BE2C (cell line): ENCODE data around the gene CRTC2.

ENCODE experiments used
- DNase-seq: peaks from one replicate; pipeline ENCODE4 v3.0.0-alpha.2; 2020
- H3K27me3 ChIP-seq: fragments of 250-450 bp; sonication (Bioruptor Pico); 2 replicates; pipeline ENCODE4 v1.5.1; 2020; ENCODE audit warnings: mild to moderate bottlenecking
- H3K36me3 ChIP-seq: fragments of 250-450 bp; sonication (Bioruptor Pico); 2 replicates; pipeline ENCODE4 v1.5.1; 2020; ENCODE audit warnings: mild to moderate bottlenecking
- H3K4me1 ChIP-seq: fragments of 250-450 bp; sonication (Bioruptor Pico); 2 replicates; pipeline ENCODE4 v1.5.1; 2020
- H3K4me3 ChIP-seq: 2 replicates; pipeline ENCODE4 v1.5.1; 2011; ENCODE audit warnings: low read depth, low read length
- H3K9me3 ChIP-seq: fragments of 250-450 bp; sonication (Bioruptor Pico); 2 replicates; pipeline ENCODE4 v1.5.1; 2020
- CTCF ChIP-seq: IDR thresholded peaks from 2 replicates; pipeline ENCODE4 v1.5.1; 2012; ENCODE audit warnings: mild to moderate bottlenecking, low read depth, low read length

The CRTC2 gene

GRCh38 chr1:153954826-153955225 lies 3.6 kb downstream of the CRTC2 start:
- peaks cover 13% of the 10 kb centered on the region for H3K36me3 ChIP-seq
- no peak for TF ChIP-seq CTCF
- no peaks in the 10 kb centered on the region for H3K9me3 ChIP-seq
- H3K4me3 ChIP-seq, result no peak overlapping the region
- H3K4me1 ChIP-seq, result peaks cover 8% of the 10 kb centered on the region
- no peaks in the 10 kb centered on the region for H3K27me3 ChIP-seq
- no peak for DNase-seq

GRCh38 chr1:153953859-153954365 lies 4.5 kb downstream of the CRTC2 start:
- Histone ChIP-seq H3K4me3 (no peak overlapping the region), H3K36me3 (peaks cover 13% of the 10 kb centered on the region), H3K27me3 (no peaks in the 10 kb centered on the region), H3K9me3 (no peaks in the 10 kb centered on the region), H3K4me1 (peaks cover 8% of the 10 kb centered on the region)
- TF ChIP-seq CTCF, result no peak
- no peak for DNase-seq

- no peak for TF ChIP-seq CTCF
- Histone ChIP-seq H3K36me3 (peaks cover 13% of the 10 kb centered on the region), H3K9me3 (no peaks in the 10 kb centered on the region), H3K27me3 (no peaks in the 10 kb centered on the region), H3K4me3 (no peak overlapping the region), H3K4me1 (peaks cover 8% of the 10 kb centered on the region)
- DNase-seq, result no peak
Observed at GRCh38 chr1:153951801-153952200, 6.6 kb downstream of the CRTC2 start.

- no peak for TF ChIP-seq CTCF
- H3K4me3 ChIP-seq, result no peak overlapping the region
- H3K36me3 ChIP-seq, result peaks cover 13% of the 10 kb centered on the region
- H3K9me3 ChIP-seq, result no peaks in the 10 kb centered on the region
- peaks cover 2% of the 10 kb centered on the region for H3K4me1 ChIP-seq
- no peak for DNase-seq
- no peaks in the 10 kb centered on the region for H3K27me3 ChIP-seq
Observed at GRCh38 chr1:153951183-153951582, 7.2 kb downstream of the CRTC2 start.

- Histone ChIP-seq H3K36me3 (peaks cover 14% of the 10 kb centered on the region), H3K4me3 (peak within 1 kb of the TSS; percentile 81), H3K4me1 (no peaks in the 10 kb centered on the region), H3K9me3 (no peaks in the 10 kb centered on the region), H3K27me3 (no peaks in the 10 kb centered on the region)
- peak; percentile 89 for DNase-seq
- peak; percentile 82 for TF ChIP-seq CTCF
Observed at GRCh38 chr1:153946622-153947241, 11.7 kb downstream of the CRTC2 start, which contains the start of gene DENND4B. Gene DENND4B (minus strand): TSS chr1:153946718. CDS start chr1:153944374, 2,344 bp downstream.
